Panc1 (cell line): ENCODE results near the gene PLXNC1. TPM values are rescaled to one million over a fixed set of nuclear protein-coding genes. Genes with fewer than 3 reads are reported as not detected.

Experiments used
- ATAC-seq: fragments of 200-7000 bp; cut with Tn5 transposase; 2 replicates; pipeline ENCODE4 v1.9.1; 2020; ENCODE audit warnings: mild to moderate bottlenecking, moderate library complexity
- BruUV-seq: library from RNA; stranded (reverse); fragments of 400-500 nt; replicated peaks from 2 replicates; lab custom pipeline; 2021; lab: Mats Ljungman, UMichigan
- CTCF ChIA-PET: fragments of 300-600 bp; sonication (Branson Sonifier 250); formaldehyde crosslinking; loops from one replicate; lab custom pipeline; 2022; ENCODE audit warnings: antibody characterized with exemption; lab: Charles Lee
- POLR2A ChIA-PET: fragments of 300-600 bp; sonication (Branson Sonifier 250); formaldehyde crosslinking; loops from one replicate; lab custom pipeline; 2022; ENCODE audit warnings: antibody characterized with exemption; lab: Charles Lee
- DNase-seq: peaks from one replicate; pipeline ENCODE4 v3.0.0-alpha.2; 2010; ENCODE audit warnings: low read depth, low spot score
- H3K27ac ChIP-seq: 2 replicates; pipeline ENCODE4 v1.5.1; 2011; ENCODE audit warnings: mild to moderate bottlenecking, low read length, inconsistent platforms
- H3K27me3 ChIP-seq: fragments of 200-500 bp; sonication (Bioruptor generic); 2 replicates; pipeline ENCODE4 v1.6.0; 2014; ENCODE audit warnings: low read length, inconsistent platforms; ENCODE audit not compliant: control insufficient read depth, insufficient read depth
- H3K36me3 ChIP-seq: fragments of 200-500 bp; sonication (Bioruptor generic); 2 replicates; pipeline ENCODE4 v1.5.1; 2014; ENCODE audit warnings: inconsistent platforms, mild to moderate bottlenecking, low read length, moderate library complexity; ENCODE audit not compliant: control insufficient read depth, insufficient read depth
- H3K4me1 ChIP-seq: 2 replicates; pipeline ENCODE4 v1.5.1; 2011; ENCODE audit warnings: inconsistent platforms, mild to moderate bottlenecking, low read length, moderate library complexity; ENCODE audit not compliant: control insufficient read depth, insufficient read depth
- H3K4me3 ChIP-seq, 2 experiments: 2 replicates each; pipeline ENCODE4 v1.5.1; 2011 to 2012; ENCODE audit warnings: low read depth in 2 of 2, low read length in 2 of 2, mild to moderate bottlenecking in 2 of 2, inconsistent platforms in 1 of 2, moderate library complexity in 1 of 2
- H3K9me3 ChIP-seq: fragments of 200-500 bp; sonication (Bioruptor generic); 2 replicates; pipeline ENCODE4 v1.5.1; 2014; ENCODE audit warnings: low read depth, mild to moderate bottlenecking, inconsistent platforms, low read length, moderate library complexity; ENCODE audit not compliant: control insufficient read depth, insufficient read depth
- POLR2AphosphoS5 ChIP-seq: IDR thresholded peaks from 2 replicates; pipeline ENCODE4 v1.6.1; 2012; ENCODE audit warnings: mild to moderate bottlenecking, low read depth, low read length, moderate library complexity
- SIN3A ChIP-seq: IDR thresholded peaks from 2 replicates; pipeline ENCODE4 v1.6.1; 2012; ENCODE audit warnings: low read depth, mild to moderate bottlenecking, low read length, moderate library complexity, borderline replicate concordance; ENCODE audit not compliant: insufficient read depth
- TCF7L2 ChIP-seq: IDR thresholded peaks from 2 replicates; pipeline ENCODE4 v1.6.1; 2011; ENCODE audit warnings: mild to moderate bottlenecking, low read depth, low read length, inconsistent platforms
- in situ Hi-C: cut with HindIII; loops from 2 replicates; pipeline ENCODE4 v1.10.0; 2016; ENCODE audit warnings: low sequenced_read_pairs, low pct_unique_long_range_greater_than_20kb
- intact Hi-C: fragments of 100-400 bp; cut with micrococcal nuclease; formaldehyde crosslinking; loops from one replicate; pipeline ENCODE4 v1.10.0; 2022; ENCODE audit not compliant: unreplicated experiment
- total RNA-seq: library from RNA; stranded (reverse); gene quantifications from one replicate; pipeline ENCODE4 v1.2.1, GENCODE V29; 2021; ENCODE audit not compliant: unreplicated experiment
- TF ChIP-seq, protein P1 (sequence below): fragments of 450-650 bp; IDR thresholded peaks from 2 replicates; pipeline ENCODE4 v1.5.1; 2017; ENCODE audit warnings: mild to moderate bottlenecking
- TF ChIP-seq, protein P2 (sequence below), 2 experiments: IDR thresholded peaks; 2 replicates each; pipeline ENCODE4 v1.6.1; 2011 to 2012; ENCODE audit warnings: low read depth in 2 of 2, control low read depth in 1 of 2, low read length in 1 of 2, mild to moderate bottlenecking in 1 of 2, moderate library complexity in 1 of 2; ENCODE audit not compliant: insufficient read depth in 1 of 2

Gene PLXNC1
- total RNA-seq, 1 experiment from 2014 or later = 0.57 TPM

DNA sequence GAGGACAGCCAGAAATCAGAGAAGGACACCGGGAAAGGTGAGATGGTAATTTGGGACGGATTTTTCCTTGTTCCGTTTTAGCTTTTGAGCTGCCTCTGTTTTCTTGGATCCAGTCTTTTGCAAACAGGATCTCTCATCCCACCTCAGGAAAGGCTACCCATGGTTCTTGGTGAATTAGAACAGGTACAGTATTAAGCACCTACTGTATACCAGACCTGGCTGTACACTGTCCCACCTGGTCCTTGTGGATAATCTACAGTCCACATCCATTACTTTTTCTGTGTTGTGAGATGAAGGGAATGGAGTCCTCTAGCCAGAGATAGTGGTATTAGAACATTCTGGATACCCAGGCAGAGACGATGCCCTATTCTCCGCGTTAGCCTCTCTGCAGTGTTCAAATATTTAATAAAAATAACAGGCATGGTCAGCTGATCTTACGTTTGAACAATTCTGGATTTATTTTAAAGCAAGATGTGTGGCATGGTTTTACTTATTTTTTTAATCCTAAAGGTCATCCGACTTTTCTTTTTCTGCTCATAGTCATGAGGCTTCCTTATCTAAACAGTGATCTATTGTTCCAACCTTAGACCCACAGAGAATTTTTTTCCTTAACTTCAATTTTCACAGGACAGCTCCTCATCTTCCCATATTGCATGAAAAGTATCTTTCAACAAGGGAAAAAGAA, 18.8 kb downstream of the PLXNC1 start:
- peaks cover 37% of the 10 kb centered on the region for H3K27me3 ChIP-seq
- H3K9me3 ChIP-seq = no peaks in the 10 kb centered on the region
- H3K4me3 ChIP-seq = no peak overlapping the region
- H3K36me3 ChIP-seq = no peaks in the 10 kb centered on the region
- CTCF ChIA-PET = no interaction called here
- no peaks in the 10 kb centered on the region for H3K4me1 ChIP-seq
- H3K27ac ChIP-seq = no peak overlapping the region
- DNase-seq (no peak), ATAC-seq (no peak)
- intact Hi-C loops (no loop called here), in situ Hi-C loops (no loop called here)
- POLR2A ChIA-PET = no interaction called here
- BruUV-seq = no TSS peak
- TF ChIP-seq SIN3A (no peak), TCF7L2 (no peak), POLR2AphosphoS5 (no peak)
- TF ChIP-seq, protein P1, sequence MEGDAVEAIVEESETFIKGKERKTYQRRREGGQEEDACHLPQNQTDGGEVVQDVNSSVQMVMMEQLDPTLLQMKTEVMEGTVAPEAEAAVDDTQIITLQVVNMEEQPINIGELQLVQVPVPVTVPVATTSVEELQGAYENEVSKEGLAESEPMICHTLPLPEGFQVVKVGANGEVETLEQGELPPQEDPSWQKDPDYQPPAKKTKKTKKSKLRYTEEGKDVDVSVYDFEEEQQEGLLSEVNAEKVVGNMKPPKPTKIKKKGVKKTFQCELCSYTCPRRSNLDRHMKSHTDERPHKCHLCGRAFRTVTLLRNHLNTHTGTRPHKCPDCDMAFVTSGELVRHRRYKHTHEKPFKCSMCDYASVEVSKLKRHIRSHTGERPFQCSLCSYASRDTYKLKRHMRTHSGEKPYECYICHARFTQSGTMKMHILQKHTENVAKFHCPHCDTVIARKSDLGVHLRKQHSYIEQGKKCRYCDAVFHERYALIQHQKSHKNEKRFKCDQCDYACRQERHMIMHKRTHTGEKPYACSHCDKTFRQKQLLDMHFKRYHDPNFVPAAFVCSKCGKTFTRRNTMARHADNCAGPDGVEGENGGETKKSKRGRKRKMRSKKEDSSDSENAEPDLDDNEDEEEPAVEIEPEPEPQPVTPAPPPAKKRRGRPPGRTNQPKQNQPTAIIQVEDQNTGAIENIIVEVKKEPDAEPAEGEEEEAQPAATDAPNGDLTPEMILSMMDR = no peak
- TF ChIP-seq, protein P2, sequence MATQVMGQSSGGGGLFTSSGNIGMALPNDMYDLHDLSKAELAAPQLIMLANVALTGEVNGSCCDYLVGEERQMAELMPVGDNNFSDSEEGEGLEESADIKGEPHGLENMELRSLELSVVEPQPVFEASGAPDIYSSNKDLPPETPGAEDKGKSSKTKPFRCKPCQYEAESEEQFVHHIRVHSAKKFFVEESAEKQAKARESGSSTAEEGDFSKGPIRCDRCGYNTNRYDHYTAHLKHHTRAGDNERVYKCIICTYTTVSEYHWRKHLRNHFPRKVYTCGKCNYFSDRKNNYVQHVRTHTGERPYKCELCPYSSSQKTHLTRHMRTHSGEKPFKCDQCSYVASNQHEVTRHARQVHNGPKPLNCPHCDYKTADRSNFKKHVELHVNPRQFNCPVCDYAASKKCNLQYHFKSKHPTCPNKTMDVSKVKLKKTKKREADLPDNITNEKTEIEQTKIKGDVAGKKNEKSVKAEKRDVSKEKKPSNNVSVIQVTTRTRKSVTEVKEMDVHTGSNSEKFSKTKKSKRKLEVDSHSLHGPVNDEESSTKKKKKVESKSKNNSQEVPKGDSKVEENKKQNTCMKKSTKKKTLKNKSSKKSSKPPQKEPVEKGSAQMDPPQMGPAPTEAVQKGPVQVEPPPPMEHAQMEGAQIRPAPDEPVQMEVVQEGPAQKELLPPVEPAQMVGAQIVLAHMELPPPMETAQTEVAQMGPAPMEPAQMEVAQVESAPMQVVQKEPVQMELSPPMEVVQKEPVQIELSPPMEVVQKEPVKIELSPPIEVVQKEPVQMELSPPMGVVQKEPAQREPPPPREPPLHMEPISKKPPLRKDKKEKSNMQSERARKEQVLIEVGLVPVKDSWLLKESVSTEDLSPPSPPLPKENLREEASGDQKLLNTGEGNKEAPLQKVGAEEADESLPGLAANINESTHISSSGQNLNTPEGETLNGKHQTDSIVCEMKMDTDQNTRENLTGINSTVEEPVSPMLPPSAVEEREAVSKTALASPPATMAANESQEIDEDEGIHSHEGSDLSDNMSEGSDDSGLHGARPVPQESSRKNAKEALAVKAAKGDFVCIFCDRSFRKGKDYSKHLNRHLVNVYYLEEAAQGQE (IDR thresholded peaks at IDR 0.05; ENCODE audit: insufficient read depth in 1 of 2, low read depth in 2 of 2, low read length in 1 of 2) = no peak

DNA sequence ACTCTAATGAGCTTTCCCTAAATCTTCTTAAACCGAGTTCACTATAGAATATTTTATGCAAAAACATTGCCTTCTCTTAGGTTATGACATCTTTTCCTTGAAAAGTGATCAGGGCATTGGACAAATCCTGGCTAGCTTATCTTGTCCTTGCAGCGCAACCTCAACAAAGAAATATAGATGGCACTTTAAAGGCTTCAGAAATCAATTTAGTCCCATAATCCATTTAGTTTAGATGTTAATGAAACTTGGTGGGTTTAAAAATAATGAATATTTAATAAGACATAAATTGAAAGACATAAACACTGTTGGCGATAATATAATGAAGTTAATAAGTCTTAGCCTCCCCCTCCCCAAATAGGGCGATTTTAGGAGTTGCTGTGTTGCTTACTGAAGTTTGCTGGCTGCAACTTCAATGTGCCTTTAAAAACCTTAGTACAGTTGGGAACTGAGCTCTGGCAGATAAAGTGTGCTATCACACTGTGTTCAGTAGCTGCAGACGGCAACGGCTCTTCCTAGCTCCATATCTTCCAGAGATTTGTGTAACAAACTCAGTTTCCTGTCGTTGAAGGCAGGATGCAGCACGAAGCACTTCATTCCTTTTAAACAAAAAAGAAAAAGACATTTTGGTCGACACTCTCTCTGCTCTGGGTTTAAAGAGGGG, 19.5 kb downstream of the PLXNC1 start:
- in situ Hi-C loops = no loop called here
- CTCF ChIA-PET = no interaction called here
- BruUV-seq = no TSS peak

More for the DNA sequence above, 19.5 kb downstream of the PLXNC1 start:
- no peak for TF ChIP-seq TCF7L2
- TF ChIP-seq, protein P1 = no peak
- TF ChIP-seq, protein P2 (IDR thresholded peaks at IDR 0.05; ENCODE audit: insufficient read depth in 1 of 2, low read depth in 2 of 2, low read length in 1 of 2) = no peak
- TF ChIP-seq POLR2AphosphoS5 = no peak
- no peak for TF ChIP-seq SIN3A
- Histone ChIP-seq H3K4me1 (no peaks in the 10 kb centered on the region), H3K9me3 (no peaks in the 10 kb centered on the region), H3K27me3 (peaks cover 41% of the 10 kb centered on the region), H3K4me3 (no peak overlapping the region), H3K27ac (no peak overlapping the region), H3K36me3 (no peaks in the 10 kb centered on the region)
- no peak for ATAC-seq
- POLR2A ChIA-PET = no interaction called here
- no peak for DNase-seq
- intact Hi-C loops = no loop called here
